ENCODE measurements around the gene EMP3. TPM values are rescaled to one million over a fixed set of nuclear protein-coding genes. Genes with fewer than 3 reads are reported as not detected.
"Not testable (repeated sequence)": the region's sequence is repeated elsewhere in the genome, so short reads cannot be mapped to it uniquely, and the experiment has no call there.

Gene EMP3, protein sequence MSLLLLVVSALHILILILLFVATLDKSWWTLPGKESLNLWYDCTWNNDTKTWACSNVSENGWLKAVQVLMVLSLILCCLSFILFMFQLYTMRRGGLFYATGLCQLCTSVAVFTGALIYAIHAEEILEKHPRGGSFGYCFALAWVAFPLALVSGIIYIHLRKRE
- total RNA-seq = 100 to 1,000 TPM; 150 to 174 TPM

- H3K4me1 Mint-ChIP-seq (ENCODE audit: low read depth) = peaks cover 90% of the 10 kb centered on the region
- no peaks in the 10 kb centered on the region for H3K9me3 Mint-ChIP-seq
- peak; percentile 39 to 44 for ATAC-seq (replicated peaks in 1 of 2)
- H3K4me3 Mint-ChIP-seq = peak within 1 kb of the TSS; percentile 89 to 98
- H3K27ac Mint-ChIP-seq = peak within 1 kb of the TSS; percentile 95
- H3K36me3 Mint-ChIP-seq (ENCODE audit: insufficient read depth in 2 of 2) = peaks cover 17 to 25% of the 10 kb centered on the region in 2 donors
- H3K27me3 Mint-ChIP-seq (ENCODE audit: low read depth) = no peaks in the 10 kb centered on the region
- peak; percentile 86 to 91 for DNase-seq
Measured at GRCh38 chr19:48325265-48325910, at the start of gene EMP3. Gene EMP3 (plus strand): TSS chr19:48325552. CDS start chr19:48326845, 1,293 bp downstream.

DNA sequence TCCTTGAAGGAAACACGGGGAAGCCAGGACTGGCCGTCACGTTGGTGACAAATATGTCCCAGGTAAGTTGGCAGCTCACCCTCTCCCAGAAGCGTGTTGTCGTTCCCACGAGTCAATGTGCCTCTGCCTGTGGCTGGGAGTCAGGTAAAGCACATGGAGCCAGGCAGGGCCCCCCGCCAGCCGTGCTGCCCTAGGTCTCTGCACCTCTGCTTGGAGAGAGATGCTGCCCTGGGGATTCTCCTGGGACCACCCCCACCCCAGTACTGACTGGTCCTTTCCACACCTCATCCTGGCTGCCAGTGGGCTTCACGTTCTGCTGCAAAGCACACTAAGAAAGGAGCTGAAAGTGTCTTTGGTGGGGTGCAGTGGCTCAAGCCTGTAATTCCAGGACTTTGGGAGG lies 45.6 kb upstream of the EMP3 start:
- ATAC-seq (replicated peaks in 1 of 2) = no peak
- Mint-ChIP-seq H3K36me3 (ENCODE audit: insufficient read depth in 2 of 2) (peaks cover 1% of the 10 kb centered on the region in 2 donors), H3K27me3 (ENCODE audit: low read depth) (peaks cover 2% of the 10 kb centered on the region), H3K27ac (no peak overlapping the region), H3K4me1 (ENCODE audit: low read depth) (no peaks in the 10 kb centered on the region), H3K4me3 (no peak overlapping the region), H3K9me3 (no peaks in the 10 kb centered on the region)
- DNase-seq = no peak

- DNase-seq (no peak), ATAC-seq (replicated peaks in 1 of 2) (no peak)
- Mint-ChIP-seq H3K36me3 (ENCODE audit: insufficient read depth in 2 of 2) (peaks cover 1 to 5% of the 10 kb centered on the region in 2 donors), H3K27ac (no peak overlapping the region), H3K27me3 (ENCODE audit: low read depth) (peaks cover 13% of the 10 kb centered on the region), H3K4me3 (no peak overlapping the region), H3K4me1 (ENCODE audit: low read depth) (no peaks in the 10 kb centered on the region), H3K9me3 (peaks cover 2 to 3% of the 10 kb centered on the region in 2 donors)
Measured at GRCh38 chr19:48283908-48284307, 41.4 kb upstream of the EMP3 start.

DNA sequence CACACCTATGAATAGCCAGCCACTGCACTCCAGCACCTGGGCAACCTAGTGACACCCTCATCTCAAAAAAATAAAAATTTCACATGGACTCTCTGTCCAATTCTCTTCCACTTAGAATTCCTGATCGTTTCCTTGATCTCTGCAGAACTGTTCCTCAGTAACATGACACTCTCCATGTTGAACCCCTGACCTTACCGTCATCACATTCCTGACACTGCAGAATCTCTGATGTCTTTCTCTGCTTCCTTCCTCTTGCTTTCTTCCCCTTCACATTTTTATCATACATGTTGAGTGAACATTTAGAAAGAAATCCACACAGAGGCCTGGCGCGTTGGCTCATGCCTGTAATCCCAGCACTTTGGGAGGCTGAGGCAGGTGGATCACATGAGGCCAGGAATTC lies 40.5 kb upstream of the EMP3 start:
- Mint-ChIP-seq H3K27ac (no peak overlapping the region), H3K4me1 (ENCODE audit: low read depth) (no peaks in the 10 kb centered on the region), H3K4me3 (no peak overlapping the region), H3K27me3 (ENCODE audit: low read depth) (peaks cover 13% of the 10 kb centered on the region), H3K9me3 (peaks cover 2 to 3% of the 10 kb centered on the region in 2 donors), H3K36me3 (ENCODE audit: insufficient read depth in 2 of 2) (peaks cover 1 to 5% of the 10 kb centered on the region in 2 donors)
- ATAC-seq (replicated peaks in 1 of 2) = no peak
- DNase-seq = no peak

- ATAC-seq (replicated peaks in 1 of 2) (no peak), DNase-seq (no peak)
- Mint-ChIP-seq H3K27ac (no peak overlapping the region), H3K36me3 (ENCODE audit: insufficient read depth in 2 of 2) (peaks cover 1 to 5% of the 10 kb centered on the region in 2 donors), H3K9me3 (peaks cover 2 to 3% of the 10 kb centered on the region in 2 donors), H3K4me1 (ENCODE audit: low read depth) (peaks cover 7% of the 10 kb centered on the region), H3K27me3 (ENCODE audit: low read depth) (peaks cover 13% of the 10 kb centered on the region), H3K4me3 (no peak overlapping the region)
Measured at GRCh38 chr19:48287748-48288147, 37.6 kb upstream of the EMP3 start.

- no peak for ATAC-seq (replicated peaks in 1 of 2)
- peaks cover 2 to 3% of the 10 kb centered on the region in 2 donors for H3K9me3 Mint-ChIP-seq
Measured at GRCh38 chr19:48290401-48290770, 35.0 kb upstream of the EMP3 start.

GRCh38 chr19:48290771-48291488 lies 34.4 kb upstream of the EMP3 start:
- Mint-ChIP-seq H3K9me3 (peaks cover 2 to 3% of the 10 kb centered on the region in 2 donors), H3K4me3 (peak overlapping the region; percentile 83 to 84), H3K36me3 (ENCODE audit: insufficient read depth in 2 of 2) (peaks cover 0 to 3% of the 10 kb centered on the region in 2 donors), H3K4me1 (ENCODE audit: low read depth) (peaks cover 7% of the 10 kb centered on the region), H3K27me3 (ENCODE audit: low read depth) (no peaks in the 10 kb centered on the region), H3K27ac (no peak overlapping the region)
- ATAC-seq (replicated peaks in 1 of 2) = peak; percentile 66 to 71
- DNase-seq = peak; percentile 53 to 70

More at GRCh38 chr19:48290401-48290770, 35.0 kb upstream of the EMP3 start:
- no peak for DNase-seq
- H3K27ac Mint-ChIP-seq = no peak overlapping the region
- peaks cover 7% of the 10 kb centered on the region for H3K4me1 Mint-ChIP-seq (ENCODE audit: low read depth)
- peaks cover 5% of the 10 kb centered on the region for H3K27me3 Mint-ChIP-seq (ENCODE audit: low read depth)
- peak overlapping the region; percentile 18 to 37 for H3K4me3 Mint-ChIP-seq
- peaks cover 0 to 3% of the 10 kb centered on the region in 2 donors for H3K36me3 Mint-ChIP-seq (ENCODE audit: insufficient read depth in 2 of 2)

DNA sequence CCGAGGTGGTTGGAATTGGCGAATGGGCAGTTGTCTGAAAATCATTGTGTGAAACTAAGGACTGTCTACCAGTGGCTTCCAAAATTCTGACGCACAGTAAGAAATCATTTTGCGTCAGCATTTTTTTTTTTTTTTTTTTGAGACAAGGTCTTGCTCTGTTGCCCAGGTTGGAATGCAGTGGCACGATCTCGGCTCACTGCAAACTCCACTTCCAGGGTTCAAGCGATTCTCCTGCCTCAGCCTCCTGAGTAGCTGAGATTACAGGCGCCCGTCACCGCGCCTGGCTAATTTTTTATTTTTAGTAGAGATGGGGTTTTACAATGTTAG lies 33.9 kb upstream of the EMP3 start:
- H3K9me3 Mint-ChIP-seq; H3K4me1 Mint-ChIP-seq (ENCODE audit: low read depth); H3K27ac Mint-ChIP-seq; DNase-seq; ATAC-seq (replicated peaks in 1 of 2); H3K36me3 Mint-ChIP-seq (ENCODE audit: insufficient read depth in 2 of 2); H3K27me3 Mint-ChIP-seq (ENCODE audit: low read depth): not testable (repeated sequence)
- H3K4me3 Mint-ChIP-seq = peak overlapping the region; percentile 83 to 84

GRCh38 chr19:48292798-48293197 lies 32.6 kb upstream of the EMP3 start:
- H3K4me1 Mint-ChIP-seq (ENCODE audit: low read depth) = peaks cover 7% of the 10 kb centered on the region
- no peaks in the 10 kb centered on the region for H3K9me3 Mint-ChIP-seq
- no peak overlapping the region for H3K27ac Mint-ChIP-seq
- ATAC-seq (replicated peaks in 1 of 2) = no peak
- DNase-seq = no peak
- H3K27me3 Mint-ChIP-seq (ENCODE audit: low read depth) = no peaks in the 10 kb centered on the region
- no peaks in the 10 kb centered on the region for H3K36me3 Mint-ChIP-seq (ENCODE audit: insufficient read depth in 2 of 2)
- H3K4me3 Mint-ChIP-seq = no peak overlapping the region

DNA sequence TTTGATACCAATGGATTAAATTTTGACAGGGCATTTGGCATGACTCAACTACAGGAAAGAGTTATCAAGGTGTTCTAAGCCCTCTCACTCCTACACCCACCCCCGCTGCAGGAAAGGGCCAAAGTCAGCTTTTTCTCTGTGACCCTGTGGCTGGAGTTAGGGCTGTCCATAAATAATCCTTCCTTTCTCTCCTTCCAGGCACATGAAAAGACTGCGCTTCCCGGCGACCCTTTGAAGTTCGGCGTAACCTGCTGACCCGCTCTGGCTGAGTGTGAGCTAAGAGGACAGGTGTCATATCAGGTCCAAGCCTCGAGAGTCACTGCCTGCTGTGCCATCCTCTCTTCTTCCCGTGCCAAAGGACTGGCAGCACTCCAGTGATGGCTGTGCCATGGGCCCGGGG lies 29.9 kb upstream of the EMP3 start:
- no peaks in the 10 kb centered on the region for H3K36me3 Mint-ChIP-seq (ENCODE audit: insufficient read depth in 2 of 2)
- DNase-seq = no peak
- no peaks in the 10 kb centered on the region for H3K27me3 Mint-ChIP-seq (ENCODE audit: low read depth)
- H3K4me3 Mint-ChIP-seq = no peak overlapping the region
- no peak for ATAC-seq (replicated peaks in 1 of 2)
- no peaks in the 10 kb centered on the region for H3K9me3 Mint-ChIP-seq
- H3K27ac Mint-ChIP-seq = no peak overlapping the region
- peaks cover 7% of the 10 kb centered on the region for H3K4me1 Mint-ChIP-seq (ENCODE audit: low read depth)

GRCh38 chr19:48296963-48297734 lies 28.2 kb upstream of the EMP3 start:
- Mint-ChIP-seq H3K4me1 (ENCODE audit: low read depth) (no peaks in the 10 kb centered on the region), H3K27me3 (ENCODE audit: low read depth) (no peaks in the 10 kb centered on the region), H3K4me3 (no peak overlapping the region), H3K9me3 (no peaks in the 10 kb centered on the region), H3K27ac (no peak overlapping the region), H3K36me3 (ENCODE audit: insufficient read depth in 2 of 2) (no peaks in the 10 kb centered on the region)
- ATAC-seq (replicated peaks in 1 of 2) (no peak), DNase-seq (no peak)

DNA sequence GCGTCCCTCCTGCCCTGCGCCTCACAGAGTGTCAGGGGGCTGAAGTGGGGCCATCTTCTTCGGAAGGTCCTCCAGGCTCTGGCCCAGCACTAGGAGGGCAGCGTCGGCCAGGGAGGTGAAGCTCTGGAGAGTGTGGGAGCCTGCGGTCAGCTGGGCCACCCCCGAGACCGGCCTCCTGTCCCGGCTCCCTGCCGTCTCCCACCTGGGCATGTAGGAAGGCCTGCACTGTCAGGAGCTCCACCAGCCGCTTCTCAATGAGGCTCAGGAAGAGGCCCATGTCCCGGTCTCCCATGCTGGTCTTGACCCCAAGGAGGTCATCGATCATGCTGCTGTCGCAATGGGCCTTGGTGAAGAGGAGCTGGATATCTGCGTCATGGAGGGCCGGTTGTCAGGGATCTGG lies 27.4 kb upstream of the EMP3 start:
- Mint-ChIP-seq H3K36me3 (ENCODE audit: insufficient read depth in 2 of 2) (no peaks in the 10 kb centered on the region), H3K27me3 (ENCODE audit: low read depth) (no peaks in the 10 kb centered on the region), H3K4me3 (no peak overlapping the region), H3K9me3 (no peaks in the 10 kb centered on the region), H3K27ac (no peak overlapping the region), H3K4me1 (ENCODE audit: low read depth) (no peaks in the 10 kb centered on the region)
- no peak for ATAC-seq (replicated peaks in 1 of 2)
- DNase-seq = no peak

All from activated T-cell treated with anti-CD3 and anti-CD28 coated beads, Interleukin-2, amount 50 U/mL, for 72 hours (primary cell).